HepG2 (cell line): ENCODE results near the gene NCF2. TPM values are rescaled to one million over a fixed set of nuclear protein-coding genes. Genes with fewer than 3 reads are reported as not detected.

Source experiments
- ATAC-seq: fragments of 200-7000 bp; cut with Tn5 transposase; 3 replicates; pipeline ENCODE4 v1.9.1; 2020; ENCODE audit warnings: mild to moderate bottlenecking, moderate library complexity
- BruUV-seq: library from RNA; stranded (reverse); fragments of 400-500 nt; replicated peaks from 2 replicates; lab custom pipeline; 2021; lab: Mats Ljungman, UMichigan
- CTCF ChIA-PET: fragments of 300-600 bp; formaldehyde crosslinking; extraction: SDS; loops from one replicate; lab custom pipeline; 2021; ENCODE audit warnings: low total read pairs, inconsistent platforms, low intra/inter-chr PET ratio; lab: Yijun Ruan, JAX
- POLR2A ChIA-PET: fragments of 350-600 bp; sonication (Branson Sonifier 250); formaldehyde crosslinking; loops from one replicate; lab custom pipeline; 2020; ENCODE audit warnings: antibody characterized with exemption, inconsistent platforms; lab: Yijun Ruan, JAX
- DNase-seq: peaks from one replicate; pipeline ENCODE4 v3.0.0-alpha.2; 2015; ENCODE audit warnings: low spot score
- FAIRE-seq: peaks from 3 replicates; lab custom pipeline; 2011; peaks lifted over from hg19 to GRCh38; lab: Jason Lieb, UNC
- H2AFZ ChIP-seq: one replicate; pipeline ENCODE4 v1.6.1; 2011; ENCODE audit warnings: low read length, inconsistent platforms
- H3K27ac ChIP-seq: fragments of 300-600 bp; 3 replicates; pipeline ENCODE4 v1.8.0; 2011; ENCODE audit warnings: mixed run types, mild to moderate bottlenecking, mixed read lengths, low read length, inconsistent platforms; ENCODE audit not compliant: insufficient read depth; ENCODE audit errors: extremely low read length
- H3K27me3 ChIP-seq, 2 experiments: fragments of 200-600 bp in 1 of 2; 2 replicates in 1 of 2; 3 replicates in 1 of 2; pipeline versions ENCODE4 v1.6.0 to v1.8.0; 2011; ENCODE audit warnings: low read length in 2 of 2, mild to moderate bottlenecking in 2 of 2, moderate library complexity in 2 of 2, inconsistent platforms in 1 of 2; ENCODE audit not compliant: insufficient read depth in 2 of 2, control insufficient read depth in 1 of 2
- H3K36me3 ChIP-seq, 2 experiments: fragments of 200-600 bp in 1 of 2; replicated peaks in 1 of 2; 2 replicates in 1 of 2; 3 replicates in 1 of 2; pipeline versions ENCODE4 v1.5.1 to v1.8.0; 2011; ENCODE audit warnings: low read length in 2 of 2, inconsistent platforms in 1 of 2; ENCODE audit not compliant: insufficient read depth in 2 of 2, control insufficient read depth in 1 of 2
- H3K4me1 ChIP-seq: 2 replicates; pipeline ENCODE4 v1.5.1; 2012; ENCODE audit warnings: low read length, inconsistent platforms; ENCODE audit not compliant: insufficient read depth
- H3K4me2 ChIP-seq: 2 replicates; pipeline ENCODE4 v1.6.0; 2011; ENCODE audit warnings: low read depth, low read length, inconsistent platforms
- H3K4me3 ChIP-seq, 3 experiments: fragments of 200-600 bp in 1 of 3; sonication (generic), shearing (Covaris generic) in 1 of 3; replicated peaks in 1 of 3; 2 replicates each; pipeline ENCODE4 v1.5.1; 2011 to 2016; ENCODE audit warnings: low read length in 3 of 3, inconsistent platforms in 2 of 3, low read depth in 2 of 3, mild to moderate bottlenecking in 2 of 3, control low read depth in 1 of 3, mixed read lengths in 1 of 3; ENCODE audit not compliant: insufficient read depth in 1 of 3
- H3K79me2 ChIP-seq: one replicate; pipeline ENCODE4 v1.6.1; 2011; ENCODE audit warnings: low read length, inconsistent platforms; ENCODE audit not compliant: insufficient read depth
- H3K9ac ChIP-seq: 2 replicates; pipeline ENCODE4 v1.6.0; 2011; ENCODE audit warnings: mild to moderate bottlenecking, low read depth, low read length, inconsistent platforms; ENCODE audit not compliant: insufficient read depth
- H3K9me3 ChIP-seq: 2 replicates; pipeline ENCODE4 v1.5.1; 2012; ENCODE audit warnings: mild to moderate bottlenecking, low read length
- H4K20me1 ChIP-seq: 2 replicates; pipeline ENCODE4 v1.6.0; 2011; ENCODE audit warnings: inconsistent platforms, mild to moderate bottlenecking, low read length, moderate library complexity; ENCODE audit not compliant: insufficient read depth
- AHDC1 ChIP-seq: sonication (generic); formaldehyde crosslinking; IDR thresholded peaks from 2 replicates; pipeline ENCODE4 v1.5.1; 2020; ENCODE audit warnings: mild to moderate bottlenecking, missing genetic modification reagents, borderline replicate concordance
- DNMT3B ChIP-seq: conservative IDR thresholded peaks from 2 replicates; pipeline ENCODE4 v1.6.1; 2016; ENCODE audit warnings: missing biosample characterization, control low read depth
- FOSL1 ChIP-seq: sonication (generic); formaldehyde crosslinking; IDR thresholded peaks from 2 replicates; pipeline ENCODE4 v1.9.0; 2021; ENCODE audit warnings: missing genetic modification reagents, borderline replicate concordance
- GLI4 ChIP-seq: sonication (generic); formaldehyde crosslinking; IDR thresholded peaks from 2 replicates; pipeline ENCODE4 v1.5.1; 2020; ENCODE audit warnings: missing genetic modification reagents, mild to moderate bottlenecking, moderate library complexity, borderline replicate concordance
- MYC ChIP-seq: sonication (generic); formaldehyde crosslinking; IDR thresholded peaks from 2 replicates; pipeline ENCODE4 v1.9.0; 2021; ENCODE audit warnings: missing genetic modification reagents, borderline replicate concordance
- POLR2G ChIP-seq: fragments of 200-400 bp; formaldehyde crosslinking; IDR thresholded peaks from 2 replicates; pipeline ENCODE4 v1.6.1; 2018; ENCODE audit warnings: mild to moderate bottlenecking, low read depth, low read length, moderate library complexity
- RBM39 ChIP-seq: fragments of 200-400 bp; formaldehyde crosslinking; IDR thresholded peaks from one replicate; pipeline ENCODE4 v1.6.1; 2018; ENCODE audit warnings: antibody characterized with exemption, mild to moderate bottlenecking, low read depth, low read length; ENCODE audit not compliant: poor library complexity, severe bottlenecking
- RFX1 ChIP-seq: fragments of 450-650 bp; IDR thresholded peaks from 2 replicates; pipeline ENCODE4 v1.6.1; 2017
- RFX3 ChIP-seq: IDR thresholded peaks from 2 replicates; pipeline ENCODE4 v1.6.1; 2016; ENCODE audit warnings: missing biosample characterization, missing genetic modification reagents
- RFXAP ChIP-seq: sonication (generic); formaldehyde crosslinking; IDR thresholded peaks from 2 replicates; pipeline ENCODE4 v1.4.0; 2020; ENCODE audit warnings: missing genetic modification reagents, borderline replicate concordance
- SATB2 ChIP-seq: sonication (generic); formaldehyde crosslinking; IDR thresholded peaks from 2 replicates; pipeline ENCODE4 v1.5.0; 2020; ENCODE audit warnings: missing genetic modification reagents
- SUZ12 ChIP-seq: fragments of 150-350 bp; IDR thresholded peaks from 2 replicates; pipeline ENCODE4 v1.6.1; 2014; ENCODE audit warnings: low read depth, low read length
- ZBTB10 ChIP-seq: sonication (generic); formaldehyde crosslinking; IDR thresholded peaks from 2 replicates; pipeline ENCODE4 v1.4.0; 2020; ENCODE audit warnings: missing genetic modification reagents, borderline replicate concordance
- ZBTB37 ChIP-seq: sonication (generic); formaldehyde crosslinking; IDR thresholded peaks from 2 replicates; pipeline ENCODE4 v1.4.0; 2020; ENCODE audit warnings: mild to moderate bottlenecking, missing genetic modification reagents
- ZNF225 ChIP-seq: sonication (generic); formaldehyde crosslinking; IDR thresholded peaks from 2 replicates; pipeline ENCODE4 v1.4.0; 2020; ENCODE audit warnings: mild to moderate bottlenecking, missing genetic modification reagents
- ZNF34 ChIP-seq: sonication (generic); formaldehyde crosslinking; IDR thresholded peaks from 2 replicates; pipeline ENCODE4 v1.4.0; 2020; ENCODE audit warnings: mild to moderate bottlenecking, missing genetic modification reagents, borderline replicate concordance
- ZNF501 ChIP-seq: sonication (generic); formaldehyde crosslinking; IDR thresholded peaks from 2 replicates; pipeline ENCODE4 v1.5.1; 2020; ENCODE audit warnings: mild to moderate bottlenecking, moderate library complexity, missing genetic modification reagents
- WGBS: methylation state at CpG from one replicate; pipeline ENCODE4 v1.1.6; 2017; ENCODE audit warnings: low lambda C conversion rate; 5-methylcytosine and 5-hydroxymethylcytosine counted together
- in situ Hi-C: cut with HindIII; loops from 2 replicates; pipeline ENCODE4 v1.10.0; 2017; ENCODE audit warnings: low pct_unique_long_range_greater_than_20kb; ENCODE audit not compliant: extremely low pct_ligation_motif_present
- intact Hi-C: fragments of 100-400 bp; cut with micrococcal nuclease; formaldehyde crosslinking; loops from one replicate; pipeline ENCODE4 v1.10.0; 2022; ENCODE audit not compliant: unreplicated experiment
- polyA plus RNA-seq, 8 experiments: library from polyadenylated mRNA; depleted of rRNA in 3 of 8; stranded (reverse) in 7 of 8; unstranded in 1 of 8; fragments of >200 nt; fragmentation: Illumina TruSeq in 4 of 8; extraction: Trizol in 4 of 8; gene quantifications; 2 replicates each; pipeline versions ENCODE4 v1.2.1 to v1.2.3, GENCODE V29; 2011 to 2016; ENCODE audit warnings: low read depth in 4 of 8, missing spikeins in 1 of 8, mixed read lengths in 1 of 8; ENCODE audit not compliant: insufficient read depth in 1 of 8
- total RNA-seq, 5 experiments: library from RNA; depleted of rRNA; stranded (reverse); fragments of >200 nt; fragmentation: Illumina TruSeq; extraction: Trizol; gene quantifications; 2 replicates each; pipeline ENCODE4 v1.2.3, GENCODE V29; 2016; ENCODE audit warnings: low read depth in 1 of 5

NCF2 gene
- total and polyA plus RNA-seq, 2 of the 13 experiments (the other 11 are each of a cell fraction or from before 2014, with no cell fraction given), result 0.18 to 0.46 TPM

GRCh38 chr1:183589384-183589783 is 875 bp downstream of the NCF2 start:
- CTCF ChIA-PET, result no interaction called here
- FAIRE-seq, result no peak

More at GRCh38 chr1:183589384-183589783, 875 bp downstream of the NCF2 start:
- 18% methylated on average over 5 of the region's 5 CpGs for WGBS
- no peak overlapping the region for H3K4me3 ChIP-seq
- no peaks in the 10 kb centered on the region for H3K36me3 ChIP-seq
- peaks cover 1 to 14% of the 10 kb centered on the region in 2 experiments; a peak in 4 of 5 replicates for H3K27me3 ChIP-seq
- H3K4me1 ChIP-seq, result no peaks in the 10 kb centered on the region
- no peak overlapping the region for H2AFZ ChIP-seq
- in situ Hi-C loops, result no loop called here
- no peaks in the 10 kb centered on the region for H4K20me1 ChIP-seq
- ATAC-seq, result no peak
- no peak for TF ChIP-seq SUZ12
- no peak for TF ChIP-seq RBM39
- no peak for TF ChIP-seq MYC (CRISPR knock-in tag)
- TF ChIP-seq GLI4, result no peak
- TF ChIP-seq ZNF225 (CRISPR knock-in tag), result no peak
- TF ChIP-seq FOSL1 (CRISPR knock-in tag), result no peak
- TF ChIP-seq ZBTB10 (CRISPR knock-in tag), result no peak
- no peak for TF ChIP-seq DNMT3B
- no peak for TF ChIP-seq RFXAP (CRISPR knock-in tag)
- TF ChIP-seq ZBTB37 (CRISPR knock-in tag), result no peak
- no peak for TF ChIP-seq SATB2
- no peak for TF ChIP-seq AHDC1 (CRISPR knock-in tag)
- no peak for TF ChIP-seq RFX1
- TF ChIP-seq POLR2G, result no peak
- no peak for TF ChIP-seq RFX3 (CRISPR knock-in tag)
- no peak for TF ChIP-seq ZNF501
- no peak for TF ChIP-seq ZNF34
- TF ChIP-seq, all 625 proteins: peak for 0
- Histone ChIP-seq H3K9ac (no peak overlapping the region), H3K27ac (no peak overlapping the region), H3K4me2 (no peak overlapping the region), H3K9me3 (no peaks in the 10 kb centered on the region), H3K79me2 (no peaks in the 10 kb centered on the region)
- BruUV-seq, result no TSS peak
- DNase-seq, result no peak
- intact Hi-C loops, result no loop called here
- POLR2A ChIA-PET, result no interaction called here
